GM12873 (cell line): ENCODE data around the gene LPO.

Source experiments
- TF ChIP-seq, protein P1 (sequence below): IDR thresholded peaks from 2 replicates; pipeline ENCODE4 v1.5.1; 2012; ENCODE audit warnings: low read depth, mild to moderate bottlenecking, moderate library complexity, low read length, control low read depth; ENCODE audit not compliant: insufficient read depth; ENCODE audit errors: missing control alignments

The LPO gene

DNA sequence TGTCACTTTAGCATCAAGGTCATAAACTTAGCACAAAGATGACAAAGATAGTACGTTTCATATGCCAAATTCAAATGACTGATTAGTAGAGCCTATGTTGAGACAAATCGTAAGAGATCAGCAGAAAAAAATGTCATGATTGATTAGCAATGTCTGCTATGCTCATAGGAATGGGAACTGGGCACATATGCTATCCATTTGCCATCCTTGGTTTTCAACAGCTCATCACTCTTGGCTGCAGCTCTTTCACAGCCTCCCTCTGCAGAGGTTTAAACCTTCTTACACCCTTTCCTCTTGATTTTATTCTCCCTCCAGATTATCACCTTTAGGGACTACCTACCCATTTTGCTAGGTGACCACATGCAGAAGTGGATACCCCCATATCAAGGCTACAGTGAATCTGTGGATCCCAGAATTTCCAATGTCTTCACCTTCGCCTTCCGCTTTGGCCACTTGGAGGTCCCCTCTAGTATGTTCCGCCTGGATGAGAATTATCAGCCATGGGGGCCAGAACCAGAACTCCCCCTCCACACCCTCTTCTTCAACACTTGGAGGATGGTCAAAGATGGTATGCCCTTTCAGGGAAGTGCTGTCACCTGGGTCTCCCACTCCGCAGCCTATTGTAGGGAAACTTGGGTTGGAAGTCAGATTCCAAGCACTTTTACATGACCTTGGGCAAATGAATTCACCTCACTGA lies 26.2 kb downstream of the LPO start:
- TF ChIP-seq, protein P1, sequence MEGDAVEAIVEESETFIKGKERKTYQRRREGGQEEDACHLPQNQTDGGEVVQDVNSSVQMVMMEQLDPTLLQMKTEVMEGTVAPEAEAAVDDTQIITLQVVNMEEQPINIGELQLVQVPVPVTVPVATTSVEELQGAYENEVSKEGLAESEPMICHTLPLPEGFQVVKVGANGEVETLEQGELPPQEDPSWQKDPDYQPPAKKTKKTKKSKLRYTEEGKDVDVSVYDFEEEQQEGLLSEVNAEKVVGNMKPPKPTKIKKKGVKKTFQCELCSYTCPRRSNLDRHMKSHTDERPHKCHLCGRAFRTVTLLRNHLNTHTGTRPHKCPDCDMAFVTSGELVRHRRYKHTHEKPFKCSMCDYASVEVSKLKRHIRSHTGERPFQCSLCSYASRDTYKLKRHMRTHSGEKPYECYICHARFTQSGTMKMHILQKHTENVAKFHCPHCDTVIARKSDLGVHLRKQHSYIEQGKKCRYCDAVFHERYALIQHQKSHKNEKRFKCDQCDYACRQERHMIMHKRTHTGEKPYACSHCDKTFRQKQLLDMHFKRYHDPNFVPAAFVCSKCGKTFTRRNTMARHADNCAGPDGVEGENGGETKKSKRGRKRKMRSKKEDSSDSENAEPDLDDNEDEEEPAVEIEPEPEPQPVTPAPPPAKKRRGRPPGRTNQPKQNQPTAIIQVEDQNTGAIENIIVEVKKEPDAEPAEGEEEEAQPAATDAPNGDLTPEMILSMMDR, result no peak

DNA sequence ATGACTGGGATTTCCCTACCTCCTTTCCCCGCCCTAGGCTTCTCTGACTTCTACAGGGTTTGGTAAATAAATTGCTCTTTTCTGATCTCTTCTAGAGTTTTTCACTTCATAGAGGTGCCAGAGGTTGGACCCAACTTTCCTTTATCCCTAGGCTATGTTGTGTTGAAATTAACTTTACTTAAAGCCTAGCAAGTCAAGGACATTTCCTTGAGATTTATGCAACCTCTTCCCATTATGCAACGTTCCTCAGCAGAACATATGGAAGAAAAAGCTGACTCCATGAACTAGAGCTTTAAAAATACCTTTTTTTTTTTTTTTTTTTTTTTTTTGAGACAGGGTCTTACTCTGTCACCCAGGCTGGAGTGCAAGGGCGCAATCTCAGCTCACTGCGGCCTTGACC lies 26.9 kb downstream of the LPO start:
- TF ChIP-seq, protein P1, result no peak

DNA sequence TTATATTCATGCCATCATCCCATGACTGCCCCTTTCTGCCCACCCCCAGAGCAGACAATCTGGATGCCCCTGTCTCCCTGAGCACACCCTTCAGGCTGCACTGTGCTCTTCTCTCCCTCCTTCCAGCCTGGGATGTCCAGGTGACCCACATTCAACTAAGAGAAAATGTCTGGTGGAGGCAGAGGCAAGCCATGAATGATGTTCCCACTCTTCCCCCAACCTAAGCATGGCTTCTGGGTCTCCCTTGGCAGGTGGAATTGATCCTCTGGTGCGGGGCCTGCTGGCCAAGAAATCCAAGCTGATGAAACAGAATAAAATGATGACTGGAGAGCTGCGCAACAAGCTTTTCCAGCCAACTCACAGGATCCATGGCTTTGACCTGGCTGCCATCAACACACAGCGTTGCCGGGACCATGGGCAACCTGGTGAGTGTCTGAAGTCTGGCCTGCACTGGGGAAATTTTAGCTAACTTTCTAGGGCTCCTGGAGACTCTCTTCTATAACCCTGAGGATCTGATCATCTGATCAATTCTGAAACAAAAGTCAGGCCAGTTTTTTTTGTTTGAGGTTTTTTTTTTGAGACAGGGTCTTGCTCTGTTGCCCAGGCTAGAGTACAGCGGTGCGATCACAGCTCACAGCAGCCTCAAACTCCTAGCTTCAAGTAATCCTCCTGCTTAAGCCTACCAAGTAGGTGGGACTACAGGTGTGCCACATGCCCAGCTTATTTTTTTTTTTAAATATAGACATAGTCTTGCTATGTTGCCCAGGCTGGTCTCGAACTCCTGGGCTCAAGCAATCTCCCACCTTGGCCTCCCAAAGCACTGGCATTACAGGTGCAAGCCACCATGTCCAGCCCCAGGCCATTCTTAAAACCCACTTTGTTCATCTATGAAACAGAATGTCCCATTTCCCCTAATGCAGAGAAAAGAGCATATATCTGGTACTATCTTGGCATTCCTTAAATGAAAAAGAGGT lies 27.8 kb downstream of the LPO start:
- TF ChIP-seq, protein P1, result no peak

DNA sequence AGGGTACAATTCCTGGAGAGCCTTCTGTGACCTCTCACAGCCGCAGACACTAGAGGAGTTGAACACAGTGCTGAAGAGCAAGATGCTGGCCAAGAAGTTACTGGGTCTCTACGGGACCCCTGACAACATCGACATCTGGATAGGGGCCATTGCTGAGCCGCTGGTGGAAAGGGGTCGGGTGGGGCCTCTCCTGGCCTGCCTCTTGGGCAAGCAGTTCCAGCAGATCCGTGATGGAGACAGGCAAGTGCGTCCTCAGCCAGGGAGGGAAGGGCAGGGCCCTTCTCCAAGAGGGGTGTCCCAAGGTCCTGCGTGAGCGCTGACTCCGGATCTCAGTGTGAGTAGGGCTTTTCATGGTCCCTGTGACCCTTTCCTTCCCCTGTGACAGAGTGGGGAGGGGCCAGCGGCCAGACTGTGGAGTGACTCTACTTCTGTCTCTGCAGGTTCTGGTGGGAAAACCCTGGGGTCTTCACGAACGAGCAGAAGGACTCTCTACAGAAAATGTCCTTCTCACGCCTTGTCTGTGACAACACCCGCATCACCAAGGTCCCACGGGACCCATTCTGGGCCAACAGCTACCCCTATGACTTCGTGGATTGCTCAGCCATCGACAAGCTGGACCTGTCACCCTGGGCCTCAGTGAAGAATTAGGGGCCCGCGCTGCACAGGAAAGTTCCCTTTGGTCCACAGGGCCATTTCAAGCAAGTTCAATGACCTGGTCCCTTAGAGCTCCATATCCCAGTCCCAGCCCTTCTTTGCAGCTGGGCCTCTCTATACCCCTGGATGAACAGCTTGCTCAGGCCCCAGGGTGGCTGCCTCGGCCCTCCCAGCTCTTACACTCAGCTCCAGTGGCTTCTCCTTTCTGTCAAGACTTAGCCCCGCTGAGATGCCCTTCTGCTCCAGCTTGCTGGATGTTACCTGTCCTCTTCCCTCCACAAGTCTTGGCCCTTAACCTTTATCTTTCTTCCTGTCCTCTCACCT lies 29.3 kb downstream of the LPO start:
- TF ChIP-seq, protein P1, result no peak

DNA sequence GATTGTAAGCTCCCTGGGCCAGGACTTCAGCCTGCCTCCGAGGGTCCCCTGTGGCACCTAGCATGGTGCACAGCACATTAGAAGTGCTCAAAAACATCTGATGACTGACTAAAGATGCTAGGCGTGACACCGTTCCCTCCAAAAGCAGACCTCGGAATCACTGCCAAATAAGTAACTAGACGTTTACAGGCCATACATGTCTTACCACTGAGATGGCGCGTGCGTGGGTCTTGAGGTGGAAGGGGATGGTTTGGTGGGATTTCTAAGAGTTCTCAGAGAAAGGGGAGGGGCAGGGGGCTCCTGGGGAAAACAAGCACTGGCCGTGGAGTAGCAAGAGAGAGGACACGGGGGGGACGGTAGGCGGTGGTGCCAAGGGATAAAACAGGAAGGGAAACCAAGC lies 29.9 kb downstream of the LPO start:
- TF ChIP-seq, protein P1, result no peak

DNA sequence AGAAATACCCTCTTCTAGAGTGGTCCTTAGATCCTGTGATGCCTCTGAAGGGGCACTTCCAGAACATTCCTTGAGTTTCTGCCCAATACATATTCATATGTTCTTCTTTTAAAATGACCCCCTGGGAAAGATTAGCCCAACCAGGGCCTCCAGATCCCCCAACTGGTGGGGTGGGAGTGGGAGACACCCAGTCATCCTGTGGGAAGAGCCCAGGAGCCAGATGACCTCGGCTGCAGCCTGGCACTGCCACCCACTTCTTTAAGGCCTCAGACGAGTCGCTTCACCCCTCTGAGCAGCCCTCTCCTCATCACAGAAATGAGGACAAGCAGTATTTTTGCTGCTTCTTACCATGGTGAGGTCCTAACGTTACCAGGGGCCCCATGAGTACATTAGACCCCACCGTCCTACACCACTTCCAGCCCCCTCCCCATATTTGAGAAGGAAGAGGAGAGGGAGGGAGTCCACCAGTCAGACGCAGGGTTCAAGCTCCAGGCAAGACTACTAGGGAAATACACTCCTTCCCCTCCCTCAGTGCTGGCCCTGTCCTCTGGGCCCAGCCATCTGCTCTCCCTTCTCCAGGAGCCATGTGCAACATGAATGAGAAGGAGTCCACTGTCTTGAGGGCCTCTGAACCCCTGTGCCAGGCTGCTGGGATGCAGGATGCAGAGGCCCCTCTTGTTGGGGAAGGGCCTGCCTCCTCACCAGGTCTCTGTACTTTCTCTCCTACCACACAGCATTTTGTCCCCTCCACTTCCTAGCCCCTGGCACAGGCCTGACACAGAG lies 30.6 kb downstream of the LPO start:
- TF ChIP-seq, protein P1, result no peak
